Trophoblast cell (in vitro differentiated cells and primary cell): ENCODE results near the gene HOXD4.

Experiments
- DNase-seq, 2 donors: peaks; one replicate each; pipeline ENCODE4 v3.0.0-alpha.2; 2016
- H2AFZ ChIP-seq: 2 replicates; pipeline ENCODE4 v1.6.1; 2013; ENCODE audit warnings: low read length, moderate library complexity, mild to moderate bottlenecking; ENCODE audit not compliant: insufficient read depth, poor library complexity
- H2AK5ac ChIP-seq: 2 replicates; pipeline ENCODE4 v1.6.1; 2013; ENCODE audit warnings: mild to moderate bottlenecking, low read length
- H2BK120ac ChIP-seq: 2 replicates; pipeline ENCODE4 v1.6.1; 2013; ENCODE audit warnings: low read length, mild to moderate bottlenecking, moderate library complexity; ENCODE audit not compliant: insufficient read depth, poor library complexity
- H2BK12ac ChIP-seq: 2 replicates; pipeline ENCODE4 v1.6.1; 2013; ENCODE audit warnings: mild to moderate bottlenecking, low read length, moderate library complexity
- H2BK5ac ChIP-seq: 2 replicates; pipeline ENCODE4 v1.6.1; 2013; ENCODE audit warnings: low read length, low read depth, moderate library complexity, mild to moderate bottlenecking; ENCODE audit not compliant: poor library complexity
- H3K14ac ChIP-seq: 2 replicates; pipeline ENCODE4 v1.6.1; 2013; ENCODE audit warnings: mild to moderate bottlenecking, low read length
- H3K18ac ChIP-seq: 2 replicates; pipeline ENCODE4 v1.6.1; 2013; ENCODE audit warnings: mild to moderate bottlenecking, low read length
- H3K23ac ChIP-seq: 2 replicates; pipeline ENCODE4 v1.6.1; 2013; ENCODE audit warnings: low read length
- H3K27ac ChIP-seq: 2 replicates; pipeline ENCODE4 v1.5.1; 2013; ENCODE audit warnings: low read depth, mild to moderate bottlenecking, inconsistent platforms, low read length, moderate library complexity
- H3K27me3 ChIP-seq: 2 replicates; pipeline ENCODE4 v1.6.1; 2013; ENCODE audit warnings: inconsistent platforms, mild to moderate bottlenecking, low read length, moderate library complexity; ENCODE audit not compliant: insufficient read depth
- H3K36me3 ChIP-seq, 2 experiments: 1 replicate in 1 of 2; 2 replicates in 1 of 2; pipeline ENCODE4 v1.6.1; 2013; ENCODE audit warnings: low read length in 2 of 2, mild to moderate bottlenecking in 2 of 2, moderate library complexity in 1 of 2; ENCODE audit not compliant: insufficient read depth in 2 of 2, control insufficient read depth in 1 of 2
- H3K4ac ChIP-seq: 2 replicates; pipeline ENCODE4 v1.6.1; 2013; ENCODE audit warnings: low read depth, mild to moderate bottlenecking, low read length, moderate library complexity
- H3K4me1 ChIP-seq, 2 experiments: 1 replicate in 1 of 2; 2 replicates in 1 of 2; pipeline ENCODE4 v1.6.1; 2013; ENCODE audit warnings: low read length in 2 of 2, mild to moderate bottlenecking in 2 of 2, moderate library complexity in 1 of 2; ENCODE audit not compliant: insufficient read depth in 2 of 2, control insufficient read depth in 1 of 2
- H3K4me2 ChIP-seq: 2 replicates; pipeline ENCODE4 v1.6.1; 2013; ENCODE audit warnings: inconsistent platforms, mild to moderate bottlenecking, low read length, moderate library complexity
- H3K4me3 ChIP-seq: 2 replicates; pipeline ENCODE4 v1.5.1; 2013; ENCODE audit warnings: mild to moderate bottlenecking, low read depth, low read length, inconsistent platforms
- H3K79me1 ChIP-seq: one replicate; pipeline ENCODE4 v1.6.1; 2013; ENCODE audit warnings: low read length
- H3K79me2 ChIP-seq: 2 replicates; pipeline ENCODE4 v1.6.1; 2013; ENCODE audit warnings: low read length, mild to moderate bottlenecking; ENCODE audit not compliant: control insufficient read depth, insufficient read depth, poor library complexity
- H3K9ac ChIP-seq: 2 replicates; pipeline ENCODE4 v1.6.1; 2013; ENCODE audit warnings: mild to moderate bottlenecking, low read length
- H3K9me3 ChIP-seq: 2 replicates; pipeline ENCODE4 v1.6.1; 2013; ENCODE audit warnings: low read depth, mild to moderate bottlenecking, control low read depth, inconsistent platforms, low read length; ENCODE audit not compliant: insufficient read depth
- H4K12ac ChIP-seq: 2 replicates; pipeline ENCODE4 v1.6.1; 2013; ENCODE audit warnings: low read depth, mild to moderate bottlenecking, low read length, moderate library complexity
- H4K8ac ChIP-seq: 2 replicates; pipeline ENCODE4 v1.6.1; 2013; ENCODE audit warnings: low read depth, mild to moderate bottlenecking, low read length, moderate library complexity
- H4K91ac ChIP-seq: one replicate; pipeline ENCODE4 v1.6.1; 2013; ENCODE audit warnings: low read depth, mild to moderate bottlenecking, low read length, moderate library complexity
- WGBS: extraction: QIAGEN DNeasy Blood & Tissue Kit; methylation state at CpG from one replicate; pipeline ENCODE4 v1.1.7; 2013; ENCODE audit warnings: missing lambda C conversion rate; ENCODE audit not compliant: insufficient read length, insufficient coverage; ENCODE audit errors: extremely low coverage; 5-methylcytosine and 5-hydroxymethylcytosine counted together

The HOXD4 gene

DNA sequence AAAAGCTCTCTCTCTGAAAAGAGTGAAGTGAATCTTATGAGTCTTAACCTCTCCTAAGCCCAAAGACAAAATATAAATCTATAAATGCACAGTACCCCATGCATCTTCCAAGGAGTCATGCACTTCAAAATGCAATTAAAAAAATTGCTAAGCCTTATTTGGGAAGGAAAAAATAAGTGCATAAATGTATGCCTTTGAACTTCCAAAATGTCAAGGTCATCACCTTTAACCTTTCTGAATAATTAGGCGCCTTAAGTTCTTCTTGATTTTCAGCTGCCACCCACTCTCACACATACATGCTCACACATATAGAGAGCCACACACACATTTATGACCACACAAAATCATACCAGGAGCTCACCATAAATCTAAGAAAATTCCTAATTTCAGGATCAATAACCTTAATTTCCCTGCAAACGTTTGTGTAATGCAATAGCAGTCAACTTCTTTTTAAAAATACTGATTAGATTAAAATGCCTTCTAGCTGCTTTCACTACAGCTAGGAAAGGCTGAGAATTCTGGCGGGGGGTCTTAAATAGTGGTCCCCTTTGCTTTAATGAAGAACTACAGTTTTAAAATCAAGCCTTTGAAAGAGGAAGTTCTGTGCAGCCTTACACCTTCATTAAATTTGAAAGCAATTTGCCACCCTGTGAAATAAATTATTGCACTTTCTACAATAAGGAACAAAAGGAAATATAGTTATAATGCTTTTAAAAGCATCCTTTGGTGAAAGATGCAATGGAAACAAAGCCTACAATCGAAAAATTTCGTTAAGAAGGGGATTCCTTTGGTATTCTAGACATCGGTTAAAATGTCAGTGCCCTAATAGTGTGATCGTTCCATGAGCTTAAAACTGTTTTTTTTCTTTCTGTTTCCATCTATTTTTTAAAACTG lies 40.7 kb upstream of the HOXD4 start:
- H3K4me2 ChIP-seq: no peak overlapping the region
- H3K9me3 ChIP-seq: peaks cover 13% of the 10 kb centered on the region
- no peak overlapping the region for H4K12ac ChIP-seq
- no peak overlapping the region for H3K4me3 ChIP-seq
- no peak overlapping the region for H2BK120ac ChIP-seq
- H3K79me2 ChIP-seq: no peaks in the 10 kb centered on the region
- H3K36me3 ChIP-seq: no peaks in the 10 kb centered on the region
- H2AFZ ChIP-seq: no peak overlapping the region
- H2BK5ac ChIP-seq: no peak overlapping the region
- H3K27ac ChIP-seq: no peak overlapping the region
- H3K9ac ChIP-seq: no peak overlapping the region
- no peak for DNase-seq
- no peak overlapping the region for H4K8ac ChIP-seq
- no peak overlapping the region for H3K14ac ChIP-seq
- H3K79me1 ChIP-seq: no peaks in the 10 kb centered on the region
- no peak overlapping the region for H3K4ac ChIP-seq
- WGBS: no CpG with 5 or more reads among the region's 7 CpGs
- peaks cover 7% of the 10 kb centered on the region in 2 experiments for H3K4me1 ChIP-seq
- no peak overlapping the region for H3K23ac ChIP-seq
- H2BK12ac ChIP-seq: no peak overlapping the region
- no peak overlapping the region for H3K18ac ChIP-seq
- no peak overlapping the region for H4K91ac ChIP-seq
- no peak overlapping the region for H2AK5ac ChIP-seq
- H3K27me3 ChIP-seq: peaks cover 77% of the 10 kb centered on the region

DNA sequence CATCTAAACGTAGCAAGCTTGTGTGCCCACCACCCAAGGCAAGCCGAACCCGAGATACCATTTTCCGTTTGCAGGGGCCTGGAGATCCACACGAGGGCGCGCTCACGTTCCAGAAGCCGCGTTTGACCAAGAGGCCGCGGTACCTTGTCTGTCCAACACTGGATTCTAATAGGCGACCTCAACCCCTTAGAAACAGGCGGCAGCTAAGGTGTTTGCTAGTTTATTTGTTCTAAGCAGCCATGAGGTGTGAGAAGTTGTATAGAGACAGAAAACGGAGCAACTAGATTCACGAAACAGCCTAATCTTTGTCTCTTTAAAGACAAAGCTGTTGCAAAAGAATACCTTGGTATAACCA lies 40.1 kb upstream of the HOXD4 start:
- DNase-seq: peak; percentile 27 to 56
- Histone ChIP-seq H3K23ac (no peak overlapping the region), H3K4me3 (no peak overlapping the region), H3K4me2 (no peak overlapping the region), H3K4ac (no peak overlapping the region), H3K27me3 (peaks cover 77% of the 10 kb centered on the region), H3K4me1 (peaks cover 7% of the 10 kb centered on the region in 2 experiments), H2BK5ac (no peak overlapping the region), H4K91ac (no peak overlapping the region), H3K9ac (no peak overlapping the region), H4K8ac (no peak overlapping the region), H2BK12ac (no peak overlapping the region), H4K12ac (no peak overlapping the region), H3K14ac (no peak overlapping the region), H3K27ac (no peak overlapping the region), H2AFZ (no peak overlapping the region), H3K9me3 (peaks cover 16% of the 10 kb centered on the region), H3K79me2 (no peaks in the 10 kb centered on the region), H3K18ac (no peak overlapping the region), H2BK120ac (no peak overlapping the region), H2AK5ac (no peak overlapping the region), H3K79me1 (no peaks in the 10 kb centered on the region), H3K36me3 (no peaks in the 10 kb centered on the region)
- WGBS: no CpG with 5 or more reads among the region's 16 CpGs

DNA sequence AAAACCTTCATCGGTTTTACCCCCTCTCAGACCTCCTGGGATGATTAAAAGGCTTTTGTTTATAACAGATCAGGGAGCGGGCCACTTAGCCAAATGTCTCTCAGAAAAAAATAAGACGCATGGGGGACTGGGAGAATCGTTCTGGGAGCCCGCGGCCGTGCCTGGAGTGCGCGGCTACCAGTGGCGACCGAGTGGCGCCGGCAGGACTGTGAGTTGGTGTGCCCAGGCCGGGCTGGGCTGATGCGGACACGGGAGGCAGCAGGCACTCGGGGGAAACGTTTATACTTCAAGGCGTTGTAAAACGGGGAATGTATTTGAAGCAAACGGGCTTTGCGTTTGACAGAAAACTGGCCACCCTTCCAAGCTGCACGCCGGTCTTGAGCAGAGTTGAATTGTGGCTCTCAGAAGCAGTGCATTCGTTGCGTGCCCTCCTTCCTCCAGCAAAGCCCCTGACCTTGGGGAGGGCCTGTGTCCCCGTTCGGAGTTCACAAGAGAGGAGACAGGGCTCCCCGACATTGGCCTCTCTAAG lies 39.4 kb upstream of the HOXD4 start:
- WGBS: no CpG with 5 or more reads among the region's 29 CpGs
- H3K27me3 ChIP-seq: peaks cover 77% of the 10 kb centered on the region

DNA sequence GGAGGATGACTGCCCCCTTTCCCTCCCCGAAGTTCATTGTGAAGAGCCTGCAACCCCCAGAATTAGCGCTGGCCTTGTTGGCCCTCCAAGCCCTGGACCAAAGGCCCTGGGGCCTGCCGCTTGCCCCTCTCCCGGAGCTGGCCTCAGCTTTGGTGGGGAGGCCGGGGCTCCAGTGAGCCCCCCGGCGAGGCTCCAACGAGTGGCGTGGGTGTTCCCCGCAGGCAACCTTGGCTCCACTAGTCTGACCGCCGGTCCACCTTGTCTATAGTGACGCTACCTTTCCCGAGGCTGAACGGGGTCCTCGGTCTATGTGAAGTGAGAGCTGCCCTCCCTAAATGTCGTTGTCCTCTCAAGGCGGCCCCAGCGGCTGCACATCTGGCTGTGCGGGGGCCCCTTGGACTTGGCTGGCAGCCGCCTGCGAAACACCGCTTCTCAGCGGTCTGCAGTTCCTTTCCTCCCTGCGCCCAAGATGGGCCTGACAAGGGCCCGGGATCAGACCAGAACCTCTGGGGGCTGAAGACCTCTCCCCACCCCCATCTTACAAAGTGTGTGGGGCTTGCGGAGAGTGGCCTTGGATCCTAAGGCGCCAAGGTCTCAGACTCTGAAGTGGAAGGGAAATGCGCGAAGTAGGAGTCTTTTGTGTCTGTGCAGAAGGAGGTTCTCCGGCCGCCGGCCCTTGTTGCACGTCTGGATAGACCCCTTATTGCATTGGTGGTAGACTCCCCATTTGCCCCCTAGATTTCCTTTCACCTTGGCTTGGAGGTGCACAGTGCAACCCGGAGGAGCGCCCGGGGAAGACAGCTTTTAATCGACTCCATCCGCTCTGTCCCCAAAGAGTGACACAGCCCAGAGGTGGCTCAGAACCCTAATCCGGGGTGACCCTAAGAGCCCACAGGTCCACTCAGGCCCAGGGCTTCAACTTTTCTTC lies 38.7 kb upstream of the HOXD4 start:
- Histone ChIP-seq H2BK120ac (no peak overlapping the region), H3K4me2 (no peak overlapping the region), H3K18ac (no peak overlapping the region), H2BK5ac (no peak overlapping the region), H2AFZ (no peak overlapping the region), H3K14ac (no peak overlapping the region), H3K23ac (no peak overlapping the region), H2BK12ac (no peak overlapping the region), H3K79me2 (no peaks in the 10 kb centered on the region), H3K36me3 (no peaks in the 10 kb centered on the region), H4K91ac (no peak overlapping the region), H3K4me1 (no peaks in the 10 kb centered on the region), H2AK5ac (no peak overlapping the region), H4K8ac (no peak overlapping the region), H3K79me1 (no peaks in the 10 kb centered on the region), H3K27me3 (peaks cover 78% of the 10 kb centered on the region), H3K4me3 (no peak overlapping the region), H3K9me3 (peaks cover 24% of the 10 kb centered on the region), H4K12ac (no peak overlapping the region), H3K27ac (no peak overlapping the region), H3K9ac (no peak overlapping the region), H3K4ac (no peak overlapping the region)
- no peak for DNase-seq
- no CpG with 5 or more reads among the region's 40 CpGs for WGBS

More for the DNA sequence above, 39.4 kb upstream of the HOXD4 start:
- no peak overlapping the region for H2AFZ ChIP-seq
- no peak overlapping the region for H2BK5ac ChIP-seq
- H4K12ac ChIP-seq: no peak overlapping the region
- no peak overlapping the region for H3K4me3 ChIP-seq
- H3K9ac ChIP-seq: no peak overlapping the region
- no peak overlapping the region for H4K91ac ChIP-seq
- no peaks in the 10 kb centered on the region for H3K79me2 ChIP-seq
- no peak overlapping the region for H3K14ac ChIP-seq
- no peaks in the 10 kb centered on the region for H3K36me3 ChIP-seq
- no peak overlapping the region for H3K27ac ChIP-seq
- no peak overlapping the region for H4K8ac ChIP-seq
- no peaks in the 10 kb centered on the region for H3K79me1 ChIP-seq
- peaks cover 18% of the 10 kb centered on the region for H3K9me3 ChIP-seq
- H3K18ac ChIP-seq: no peak overlapping the region
- no peak for DNase-seq
- H3K4ac ChIP-seq: no peak overlapping the region
- H3K4me1 ChIP-seq: peaks cover 4 to 5% of the 10 kb centered on the region in 2 experiments
- no peak overlapping the region for H3K4me2 ChIP-seq
- H2BK120ac ChIP-seq: no peak overlapping the region
- no peak overlapping the region for H2BK12ac ChIP-seq
- H3K23ac ChIP-seq: no peak overlapping the region
- H2AK5ac ChIP-seq: no peak overlapping the region
